ENCODE measurements around the gene TGFBI.

The TGFBI gene

DNA sequence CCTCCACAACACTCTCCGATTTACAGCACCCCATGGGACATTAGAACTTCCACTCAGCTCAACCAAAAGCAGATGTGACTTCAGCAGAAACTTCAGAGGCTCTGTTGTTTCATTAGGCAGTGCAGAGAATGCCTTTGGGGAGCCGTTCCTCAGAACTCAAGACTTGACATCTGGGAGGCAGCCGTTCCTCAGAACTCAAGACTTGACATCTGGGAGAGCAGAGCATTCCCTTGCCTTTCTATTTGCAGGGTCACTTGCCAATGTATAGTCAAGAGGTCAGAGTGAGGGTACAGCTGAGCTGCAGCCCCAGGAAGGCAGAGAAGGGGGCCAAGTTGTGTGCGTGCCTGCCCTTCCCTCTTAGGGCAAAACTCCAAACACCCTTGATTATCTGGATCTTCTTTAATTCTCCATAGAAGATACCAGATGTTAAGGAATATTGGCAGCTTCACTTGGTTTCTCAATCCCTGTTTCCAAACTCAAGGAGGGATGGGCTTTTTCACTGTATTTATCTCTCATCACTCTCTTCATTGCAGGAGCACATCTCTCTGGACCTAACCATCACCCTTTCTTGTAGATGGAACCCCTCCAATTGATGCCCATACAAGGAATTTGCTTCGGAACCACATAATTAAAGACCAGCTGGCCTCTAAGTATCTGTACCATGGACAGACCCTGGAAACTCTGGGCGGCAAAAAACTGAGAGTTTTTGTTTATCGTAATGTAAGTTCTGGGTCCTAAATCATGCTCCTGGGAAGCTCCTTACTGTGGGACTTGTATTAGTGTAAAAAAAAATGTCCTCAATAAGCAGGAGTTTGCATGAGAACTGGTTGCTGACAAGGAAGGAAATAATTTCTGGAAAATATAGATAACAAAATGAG lies 25.6 kb downstream of the TGFBI start:
- H3K4me1 ChIP-seq (ENCODE audit: low read length) = no peaks in the 10 kb centered on the region
- no peak overlapping the region for H3K4me2 ChIP-seq (ENCODE audit: low read length)
- H4K20me1 ChIP-seq (ENCODE audit: insufficient read depth, low read length) = no peaks in the 10 kb centered on the region
- no peak overlapping the region for H3K27ac ChIP-seq (ENCODE audit: low read length)
- H3K36me3 ChIP-seq (replicated peaks; ENCODE audit: low read depth, low read length) = no peaks in the 10 kb centered on the region
- H2AFZ ChIP-seq (ENCODE audit: low read depth, low read length) = no peak overlapping the region
- TF ChIP-seq EZH2phosphoT487 (IDR thresholded peaks at IDR 0.05; ENCODE audit: low read depth) = no peak
- TF ChIP-seq, protein P1, sequence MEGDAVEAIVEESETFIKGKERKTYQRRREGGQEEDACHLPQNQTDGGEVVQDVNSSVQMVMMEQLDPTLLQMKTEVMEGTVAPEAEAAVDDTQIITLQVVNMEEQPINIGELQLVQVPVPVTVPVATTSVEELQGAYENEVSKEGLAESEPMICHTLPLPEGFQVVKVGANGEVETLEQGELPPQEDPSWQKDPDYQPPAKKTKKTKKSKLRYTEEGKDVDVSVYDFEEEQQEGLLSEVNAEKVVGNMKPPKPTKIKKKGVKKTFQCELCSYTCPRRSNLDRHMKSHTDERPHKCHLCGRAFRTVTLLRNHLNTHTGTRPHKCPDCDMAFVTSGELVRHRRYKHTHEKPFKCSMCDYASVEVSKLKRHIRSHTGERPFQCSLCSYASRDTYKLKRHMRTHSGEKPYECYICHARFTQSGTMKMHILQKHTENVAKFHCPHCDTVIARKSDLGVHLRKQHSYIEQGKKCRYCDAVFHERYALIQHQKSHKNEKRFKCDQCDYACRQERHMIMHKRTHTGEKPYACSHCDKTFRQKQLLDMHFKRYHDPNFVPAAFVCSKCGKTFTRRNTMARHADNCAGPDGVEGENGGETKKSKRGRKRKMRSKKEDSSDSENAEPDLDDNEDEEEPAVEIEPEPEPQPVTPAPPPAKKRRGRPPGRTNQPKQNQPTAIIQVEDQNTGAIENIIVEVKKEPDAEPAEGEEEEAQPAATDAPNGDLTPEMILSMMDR (IDR thresholded peaks at IDR 0.05; ENCODE audit: low read depth, low read length) = no peak
- peaks cover 26% of the 10 kb centered on the region for H3K27me3 ChIP-seq (ENCODE audit: low read depth, low read length)
- H3K9me3 ChIP-seq (ENCODE audit: insufficient read depth, low read length) = no peaks in the 10 kb centered on the region
- H3K79me2 ChIP-seq (ENCODE audit: low read length) = no peaks in the 10 kb centered on the region
- no peak overlapping the region for H3K9ac ChIP-seq (ENCODE audit: low read length)
- no peak overlapping the region for H3K4me3 ChIP-seq (ENCODE audit: low read length)

DNA sequence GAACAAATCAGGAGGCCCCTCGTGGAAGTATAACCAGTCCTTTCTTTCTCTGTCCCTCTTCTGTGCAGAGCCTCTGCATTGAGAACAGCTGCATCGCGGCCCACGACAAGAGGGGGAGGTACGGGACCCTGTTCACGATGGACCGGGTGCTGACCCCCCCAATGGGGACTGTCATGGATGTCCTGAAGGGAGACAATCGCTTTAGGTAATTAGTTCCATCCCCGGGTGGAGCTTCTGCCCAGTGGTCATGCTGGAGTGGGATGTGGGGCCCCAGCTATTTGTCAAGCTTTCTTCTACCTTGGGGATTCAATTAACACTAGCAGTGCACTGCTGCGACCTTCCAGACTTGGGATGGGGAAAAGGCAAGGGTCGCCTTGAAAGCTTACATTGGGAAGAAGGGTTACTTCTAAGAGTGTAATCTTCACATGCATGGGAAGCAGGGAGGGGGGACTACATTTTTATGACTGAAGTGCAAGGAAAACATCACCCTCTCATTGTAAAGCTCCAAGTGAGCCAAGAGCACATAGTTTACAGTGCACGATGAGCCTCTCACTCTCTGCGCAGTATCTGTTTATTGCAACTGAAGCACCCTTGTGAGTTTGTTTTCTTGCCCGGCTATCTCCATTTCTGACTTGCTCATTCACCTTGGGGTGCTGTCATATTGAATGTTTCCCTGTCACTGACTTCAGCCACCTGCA lies 27.0 kb downstream of the TGFBI start:
- TF ChIP-seq EZH2phosphoT487 (IDR thresholded peaks at IDR 0.05; ENCODE audit: low read depth) = no peak
- TF ChIP-seq, protein P1 (IDR thresholded peaks at IDR 0.05; ENCODE audit: low read depth, low read length) = no peak
- no peaks in the 10 kb centered on the region for H3K4me1 ChIP-seq (ENCODE audit: low read length)
- no peaks in the 10 kb centered on the region for H3K79me2 ChIP-seq (ENCODE audit: low read length)
- no peaks in the 10 kb centered on the region for H3K36me3 ChIP-seq (replicated peaks; ENCODE audit: low read depth, low read length)
- H2AFZ ChIP-seq (ENCODE audit: low read depth, low read length) = no peak overlapping the region
- no peak overlapping the region for H3K4me3 ChIP-seq (ENCODE audit: low read length)
- no peaks in the 10 kb centered on the region for H4K20me1 ChIP-seq (ENCODE audit: insufficient read depth, low read length)
- H3K27me3 ChIP-seq (ENCODE audit: low read depth, low read length) = peaks cover 26% of the 10 kb centered on the region
- H3K27ac ChIP-seq (ENCODE audit: low read length) = no peak overlapping the region
- H3K4me2 ChIP-seq (ENCODE audit: low read length) = no peak overlapping the region
- H3K9ac ChIP-seq (ENCODE audit: low read length) = no peak overlapping the region
- H3K9me3 ChIP-seq (ENCODE audit: insufficient read depth, low read length) = no peaks in the 10 kb centered on the region

DNA sequence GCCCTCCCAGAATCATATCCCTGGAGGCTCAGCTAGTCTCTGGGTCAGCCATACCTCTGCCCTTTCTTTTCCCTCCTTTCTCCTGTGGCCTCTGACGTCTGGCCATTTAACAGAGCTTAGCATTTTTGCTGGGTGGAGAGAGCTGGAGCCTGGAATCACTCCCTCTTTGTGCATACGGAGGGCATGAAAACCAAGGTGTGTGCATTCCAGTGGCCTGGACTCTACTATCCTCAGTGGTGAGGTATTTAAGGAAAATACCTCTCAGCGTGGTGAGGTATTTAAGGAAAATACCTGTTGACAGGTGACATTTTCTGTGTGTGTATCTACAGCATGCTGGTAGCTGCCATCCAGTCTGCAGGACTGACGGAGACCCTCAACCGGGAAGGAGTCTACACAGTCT lies 27.5 kb downstream of the TGFBI start:
- no peaks in the 10 kb centered on the region for H3K36me3 ChIP-seq (replicated peaks; ENCODE audit: low read depth, low read length)
- H3K4me1 ChIP-seq (ENCODE audit: low read length) = no peaks in the 10 kb centered on the region

More for the DNA sequence above, 27.5 kb downstream of the TGFBI start:
- peaks cover 26% of the 10 kb centered on the region for H3K27me3 ChIP-seq (ENCODE audit: low read depth, low read length)
- no peak overlapping the region for H3K27ac ChIP-seq (ENCODE audit: low read length)
- H3K4me3 ChIP-seq (ENCODE audit: low read length) = no peak overlapping the region
- no peak for TF ChIP-seq EZH2phosphoT487 (IDR thresholded peaks at IDR 0.05; ENCODE audit: low read depth)
- TF ChIP-seq, protein P1 (IDR thresholded peaks at IDR 0.05; ENCODE audit: low read depth, low read length) = no peak
- H3K79me2 ChIP-seq (ENCODE audit: low read length) = no peaks in the 10 kb centered on the region
- H3K4me2 ChIP-seq (ENCODE audit: low read length) = no peak overlapping the region
- no peak overlapping the region for H3K9ac ChIP-seq (ENCODE audit: low read length)
- H2AFZ ChIP-seq (ENCODE audit: low read depth, low read length) = no peak overlapping the region
- H3K9me3 ChIP-seq (ENCODE audit: insufficient read depth, low read length) = no peaks in the 10 kb centered on the region
- no peaks in the 10 kb centered on the region for H4K20me1 ChIP-seq (ENCODE audit: insufficient read depth, low read length)
